Activated naive CD4-positive, alpha-beta T cell treated with anti-CD3 and anti-CD28 coated beads, Interleukin-2, amount 50 U/mL, for 24 hours (primary cell): ENCODE measurements around the gene NRSN2.

ENCODE experiments used
- H3K27ac Mint-ChIP-seq: one replicate; pipeline ENCODE4 v1.8.0; 2021; ENCODE audit warnings: mild to moderate bottlenecking, mixed read lengths
- H3K27me3 Mint-ChIP-seq: one replicate; pipeline ENCODE4 v1.8.0; 2021; ENCODE audit warnings: mixed read lengths
- H3K36me3 Mint-ChIP-seq: one replicate; pipeline ENCODE4 v1.8.0; 2021; ENCODE audit warnings: mixed read lengths
- H3K4me1 Mint-ChIP-seq: one replicate; pipeline ENCODE4 v1.8.0; 2021; ENCODE audit warnings: mixed read lengths
- H3K4me3 Mint-ChIP-seq: one replicate; pipeline ENCODE4 v1.8.0; 2021; ENCODE audit warnings: mild to moderate bottlenecking, mixed read lengths
- H3K9me3 Mint-ChIP-seq: one replicate; pipeline ENCODE4 v1.8.0; 2021; ENCODE audit warnings: mixed read lengths

NRSN2 gene

DNA sequence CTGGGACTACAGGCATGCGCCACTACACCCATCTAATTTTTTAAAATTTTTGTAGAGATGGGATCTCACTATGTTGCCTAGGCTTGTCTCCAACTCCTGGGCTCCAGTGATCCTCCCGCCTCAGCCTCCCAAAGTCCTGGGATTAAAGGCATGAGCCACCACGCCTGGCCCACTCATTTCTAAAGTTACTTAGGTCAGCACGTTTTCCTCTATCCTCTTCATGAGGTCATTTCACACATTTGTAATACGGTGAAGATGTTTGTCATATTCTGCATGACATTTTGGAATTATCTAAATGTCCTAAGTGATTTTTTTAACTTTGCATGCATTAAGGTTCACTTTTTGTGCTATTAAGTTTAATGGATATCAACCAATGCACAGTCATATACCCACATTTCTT lies 33.5 kb upstream of the NRSN2 start:
- H3K4me1 Mint-ChIP-seq = peaks cover 18% of the 10 kb centered on the region
- H3K27me3 Mint-ChIP-seq = no peaks in the 10 kb centered on the region
- H3K4me3 Mint-ChIP-seq = no peak overlapping the region
- no peaks in the 10 kb centered on the region for H3K9me3 Mint-ChIP-seq
- no peak overlapping the region for H3K27ac Mint-ChIP-seq
- peaks cover 2% of the 10 kb centered on the region for H3K36me3 Mint-ChIP-seq

DNA sequence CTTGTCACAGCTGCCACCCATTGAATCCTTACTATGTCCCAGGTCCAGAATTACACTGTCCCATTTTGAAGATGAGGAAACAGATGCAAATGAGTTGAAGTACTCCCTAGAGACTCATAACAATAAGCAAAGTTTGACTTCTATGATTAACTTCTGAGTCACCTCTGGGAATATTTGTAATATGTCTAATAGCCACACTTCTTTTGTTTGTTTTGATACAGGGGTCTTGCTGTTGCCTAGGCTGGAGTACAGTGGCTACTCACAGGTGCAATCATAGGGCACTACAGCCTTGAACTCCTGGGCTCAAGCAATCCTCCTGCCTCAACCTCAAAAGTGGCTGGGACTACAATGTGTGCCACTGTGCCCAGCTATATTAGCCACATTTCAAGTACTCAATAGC lies 33.0 kb upstream of the NRSN2 start:
- Mint-ChIP-seq H3K4me3 (no peak overlapping the region), H3K4me1 (peaks cover 18% of the 10 kb centered on the region), H3K9me3 (no peaks in the 10 kb centered on the region), H3K27me3 (no peaks in the 10 kb centered on the region), H3K27ac (no peak overlapping the region), H3K36me3 (peaks cover 2% of the 10 kb centered on the region)

DNA sequence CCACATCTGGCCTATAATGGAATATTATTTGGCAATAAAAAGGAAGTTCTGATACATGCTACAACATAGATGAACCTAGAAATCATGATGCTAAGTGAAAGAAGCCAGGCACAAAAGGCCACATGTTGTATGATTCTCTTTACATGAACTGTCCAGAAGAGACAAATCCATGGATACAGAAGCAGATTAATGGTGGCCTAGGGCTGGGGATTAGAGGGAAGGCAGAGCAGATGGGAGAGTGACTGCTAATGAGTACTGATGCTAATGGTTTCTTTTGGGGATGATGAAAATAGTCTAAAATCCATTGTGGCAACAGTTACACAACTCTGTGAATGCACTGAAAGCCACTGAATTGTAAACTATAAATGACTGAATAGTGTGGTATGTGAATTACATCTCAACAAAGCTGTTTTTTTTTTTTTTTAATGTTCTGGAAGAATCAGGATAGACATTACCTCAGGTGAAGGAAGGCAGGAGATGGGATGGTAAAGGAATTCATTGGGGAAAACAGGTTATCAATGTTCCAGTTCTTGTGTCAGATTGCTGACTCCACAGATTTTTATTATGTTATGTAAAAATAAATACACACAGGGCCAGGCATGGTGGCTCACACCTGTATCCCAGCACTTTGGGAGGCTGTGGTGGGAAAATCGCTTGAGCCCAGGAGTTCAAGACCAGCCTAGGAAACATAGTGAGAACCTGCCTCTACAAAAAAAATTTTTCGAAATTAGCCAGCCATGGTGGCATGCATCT lies 30.4 kb upstream of the NRSN2 start:
- H3K4me3 Mint-ChIP-seq = no peak overlapping the region
- H3K27ac Mint-ChIP-seq = no peak overlapping the region
- no peaks in the 10 kb centered on the region for H3K27me3 Mint-ChIP-seq
- H3K36me3 Mint-ChIP-seq = peaks cover 2% of the 10 kb centered on the region
- peaks cover 3% of the 10 kb centered on the region for H3K4me1 Mint-ChIP-seq
- no peaks in the 10 kb centered on the region for H3K9me3 Mint-ChIP-seq

DNA sequence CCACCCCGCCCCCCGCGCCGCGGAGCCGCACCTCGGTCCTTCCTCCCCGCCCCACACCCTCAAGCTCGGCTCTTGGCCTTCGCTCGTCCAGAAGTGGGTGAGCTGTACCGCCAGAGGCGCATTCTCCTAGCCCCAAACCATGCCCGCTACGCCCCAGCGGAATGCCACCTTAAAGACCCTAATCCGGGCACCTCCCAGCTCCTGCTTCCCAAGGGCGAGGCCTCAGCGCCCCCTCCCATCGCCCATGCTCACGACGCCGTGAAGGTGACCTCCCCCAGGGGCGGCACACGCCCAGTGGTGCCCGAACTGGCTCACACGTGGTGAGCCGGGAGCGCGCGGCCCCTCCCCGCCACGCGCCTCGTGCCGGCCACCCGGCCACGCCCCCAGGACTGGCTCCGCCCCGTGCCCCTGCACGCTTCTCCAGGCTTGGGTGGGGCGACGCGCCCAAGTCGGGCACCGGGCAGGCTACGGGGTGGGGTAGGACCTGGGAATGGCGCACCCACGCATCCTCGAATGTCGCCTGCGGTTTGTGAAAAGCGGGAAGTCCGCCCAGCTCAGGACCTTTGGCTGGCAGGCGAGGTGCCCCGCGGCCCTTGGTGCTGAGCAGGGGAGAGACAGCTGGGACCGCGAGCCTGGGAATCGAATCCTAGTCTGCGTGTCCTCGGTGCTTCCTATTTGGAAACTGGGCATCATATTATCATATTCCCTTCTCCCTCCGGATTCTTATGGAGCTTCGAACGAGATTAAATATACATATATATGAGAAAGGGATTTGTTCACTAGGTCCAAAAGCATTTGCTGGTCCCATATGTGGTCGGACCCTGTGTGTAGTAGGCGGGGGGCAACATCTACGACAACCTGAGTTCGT lies 22.5 kb upstream of the NRSN2 start:
- no peaks in the 10 kb centered on the region for H3K9me3 Mint-ChIP-seq
- H3K27ac Mint-ChIP-seq = peak overlapping the region; percentile 91
- H3K4me3 Mint-ChIP-seq = peak overlapping the region; percentile 89
- H3K4me1 Mint-ChIP-seq = peaks cover 16% of the 10 kb centered on the region
- no peaks in the 10 kb centered on the region for H3K27me3 Mint-ChIP-seq
- no peaks in the 10 kb centered on the region for H3K36me3 Mint-ChIP-seq

DNA sequence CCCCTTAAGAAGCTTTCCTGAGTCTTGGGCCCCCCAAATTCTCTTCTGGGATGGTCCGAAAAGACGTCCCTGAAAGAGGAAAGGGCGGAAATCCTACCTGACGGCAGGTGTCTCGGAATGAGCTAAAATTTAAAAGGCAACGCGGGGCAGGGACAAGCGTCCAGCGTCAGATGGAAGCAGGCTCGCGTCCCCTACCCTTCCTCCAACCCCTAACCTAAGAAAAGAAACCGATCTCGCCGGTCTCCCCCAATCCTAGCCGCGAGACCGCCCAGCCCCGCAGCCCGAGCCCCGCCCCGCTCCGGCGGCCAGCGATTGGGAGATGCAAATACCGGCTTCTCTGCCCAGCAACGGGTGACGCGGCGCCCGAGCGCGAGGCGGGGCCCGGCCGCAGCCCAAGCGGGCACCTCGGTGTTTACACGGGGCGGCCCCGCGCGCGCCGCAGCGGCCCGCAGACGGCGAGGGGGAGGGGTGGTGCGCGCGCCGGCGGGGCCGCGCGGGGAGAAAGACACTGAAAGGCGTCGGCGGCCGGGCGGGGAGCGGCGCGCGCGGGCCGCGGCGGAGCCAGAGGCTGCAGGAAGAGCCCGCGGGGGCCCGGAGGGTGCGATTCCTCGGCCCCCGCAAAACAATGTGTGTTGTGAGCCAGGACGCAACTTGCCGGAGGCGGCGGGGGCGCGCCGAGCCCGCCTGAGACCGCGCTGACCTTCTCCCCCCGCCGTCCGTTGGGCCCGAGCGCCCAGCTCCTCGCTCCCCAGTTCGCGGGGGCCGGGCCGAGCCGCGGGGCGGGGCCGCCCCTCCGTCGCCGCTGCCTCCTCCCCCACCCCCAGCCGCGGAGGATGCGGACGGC lies 21.6 kb upstream of the NRSN2 start, which contains the start of gene SOX12:
Gene SOX12, plus strand, starts transcription at position 508 of the 844 bp plus-strand sequence. CDS start 373 bp downstream, outside the sequence.
- Mint-ChIP-seq H3K4me1 (peaks cover 20% of the 10 kb centered on the region), H3K4me3 (peak within 1 kb of the TSS; percentile 89), H3K36me3 (no peaks in the 10 kb centered on the region), H3K27me3 (no peaks in the 10 kb centered on the region), H3K9me3 (no peaks in the 10 kb centered on the region), H3K27ac (peak within 1 kb of the TSS; percentile 51)

DNA sequence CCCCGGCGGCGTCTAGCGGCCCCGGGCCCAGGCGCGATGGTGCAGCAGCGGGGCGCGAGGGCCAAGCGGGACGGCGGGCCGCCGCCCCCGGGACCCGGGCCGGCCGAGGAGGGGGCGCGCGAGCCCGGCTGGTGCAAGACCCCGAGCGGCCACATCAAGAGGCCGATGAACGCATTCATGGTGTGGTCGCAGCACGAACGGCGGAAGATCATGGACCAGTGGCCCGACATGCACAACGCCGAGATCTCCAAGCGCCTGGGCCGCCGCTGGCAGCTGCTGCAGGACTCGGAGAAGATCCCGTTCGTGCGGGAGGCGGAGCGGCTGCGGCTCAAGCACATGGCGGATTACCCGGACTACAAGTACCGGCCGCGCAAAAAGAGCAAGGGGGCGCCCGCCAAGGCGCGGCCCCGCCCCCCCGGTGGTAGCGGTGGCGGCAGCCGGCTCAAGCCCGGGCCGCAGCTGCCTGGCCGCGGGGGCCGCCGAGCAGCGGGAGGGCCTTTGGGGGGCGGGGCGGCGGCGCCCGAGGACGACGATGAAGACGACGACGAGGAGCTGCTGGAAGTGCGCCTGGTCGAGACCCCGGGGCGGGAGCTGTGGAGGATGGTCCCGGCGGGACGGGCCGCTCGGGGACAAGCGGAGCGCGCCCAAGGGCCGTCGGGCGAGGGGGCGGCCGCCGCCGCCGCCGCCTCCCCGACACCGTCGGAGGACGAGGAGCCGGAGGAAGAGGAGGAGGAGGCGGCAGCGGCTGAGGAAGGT lies 20.8 kb upstream of the NRSN2 start:
- Mint-ChIP-seq H3K27me3 (no peaks in the 10 kb centered on the region), H3K36me3 (no peaks in the 10 kb centered on the region), H3K4me1 (peaks cover 25% of the 10 kb centered on the region), H3K4me3 (peak overlapping the region; percentile 79), H3K27ac (peak overlapping the region; percentile 41), H3K9me3 (no peaks in the 10 kb centered on the region)

DNA sequence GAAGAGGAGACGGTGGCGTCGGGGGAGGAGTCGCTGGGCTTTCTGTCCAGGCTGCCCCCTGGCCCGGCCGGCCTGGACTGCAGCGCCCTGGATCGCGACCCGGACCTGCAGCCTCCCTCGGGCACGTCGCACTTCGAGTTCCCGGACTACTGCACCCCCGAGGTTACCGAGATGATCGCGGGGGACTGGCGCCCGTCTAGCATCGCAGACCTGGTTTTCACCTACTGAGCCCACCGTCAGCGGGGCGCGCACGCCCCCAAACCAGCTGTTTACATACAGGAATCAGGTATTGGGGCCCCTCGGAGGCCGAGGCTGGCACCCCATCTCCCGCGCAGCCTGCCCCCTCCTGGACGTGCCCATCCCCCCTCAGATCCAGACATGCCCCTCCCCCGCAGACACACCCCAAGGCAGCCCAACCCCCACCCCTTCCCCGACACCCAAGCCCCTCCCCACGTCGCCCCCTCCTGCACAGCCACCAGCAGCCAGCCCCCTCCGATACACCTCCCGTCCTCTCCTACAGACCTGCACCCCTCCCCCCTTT lies 20.2 kb upstream of the NRSN2 start:
- H3K4me1 Mint-ChIP-seq = peaks cover 25% of the 10 kb centered on the region
- no peaks in the 10 kb centered on the region for H3K9me3 Mint-ChIP-seq
- H3K36me3 Mint-ChIP-seq = no peaks in the 10 kb centered on the region
- no peaks in the 10 kb centered on the region for H3K27me3 Mint-ChIP-seq
- peak overlapping the region; percentile 71 for H3K4me3 Mint-ChIP-seq
- peak overlapping the region; percentile 74 for H3K27ac Mint-ChIP-seq

DNA sequence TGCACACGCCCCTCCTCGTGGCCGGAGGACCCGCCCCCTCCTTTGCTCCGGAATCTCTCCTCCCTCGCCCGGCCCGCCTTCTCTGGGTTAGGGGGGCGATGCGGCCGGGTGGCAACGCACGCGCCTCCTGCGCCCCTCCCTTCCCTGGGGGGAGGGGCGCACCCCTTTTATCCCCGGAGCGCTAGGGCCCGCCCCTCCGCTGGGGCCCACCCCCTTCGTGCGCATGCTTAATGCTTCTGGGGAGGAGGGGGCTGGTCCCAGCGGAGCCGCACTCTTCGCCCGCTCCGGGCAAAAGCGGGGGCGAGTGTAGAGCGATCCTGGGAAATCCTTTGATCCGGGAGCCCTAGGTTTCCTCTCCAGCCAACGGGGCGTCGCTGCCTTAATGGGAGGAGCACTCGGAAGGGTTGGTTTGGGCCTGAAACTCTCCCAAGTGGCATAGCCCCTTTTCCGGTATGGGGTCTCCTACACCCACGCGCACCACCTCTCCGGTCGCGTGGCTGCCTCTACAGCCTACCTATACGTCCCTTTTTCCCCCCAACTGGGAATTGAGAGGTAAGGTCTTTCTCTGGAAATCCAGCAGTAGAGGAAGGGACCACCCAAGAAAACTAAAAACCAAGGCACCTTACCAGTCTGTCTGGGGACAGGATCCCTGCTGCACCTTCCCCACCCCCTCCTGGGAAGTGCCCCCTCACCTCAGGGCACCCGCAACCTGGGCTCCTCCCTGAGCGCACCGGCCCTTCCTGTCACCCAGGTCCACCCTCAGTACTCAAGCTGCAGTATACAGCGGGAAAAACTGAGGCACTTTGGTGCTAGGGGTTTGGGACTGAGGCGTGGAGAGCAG lies 19.5 kb upstream of the NRSN2 start:
- Mint-ChIP-seq H3K4me3 (peak overlapping the region; percentile 23), H3K9me3 (no peaks in the 10 kb centered on the region), H3K27me3 (no peaks in the 10 kb centered on the region), H3K36me3 (no peaks in the 10 kb centered on the region), H3K27ac (no peak overlapping the region), H3K4me1 (peaks cover 25% of the 10 kb centered on the region)

DNA sequence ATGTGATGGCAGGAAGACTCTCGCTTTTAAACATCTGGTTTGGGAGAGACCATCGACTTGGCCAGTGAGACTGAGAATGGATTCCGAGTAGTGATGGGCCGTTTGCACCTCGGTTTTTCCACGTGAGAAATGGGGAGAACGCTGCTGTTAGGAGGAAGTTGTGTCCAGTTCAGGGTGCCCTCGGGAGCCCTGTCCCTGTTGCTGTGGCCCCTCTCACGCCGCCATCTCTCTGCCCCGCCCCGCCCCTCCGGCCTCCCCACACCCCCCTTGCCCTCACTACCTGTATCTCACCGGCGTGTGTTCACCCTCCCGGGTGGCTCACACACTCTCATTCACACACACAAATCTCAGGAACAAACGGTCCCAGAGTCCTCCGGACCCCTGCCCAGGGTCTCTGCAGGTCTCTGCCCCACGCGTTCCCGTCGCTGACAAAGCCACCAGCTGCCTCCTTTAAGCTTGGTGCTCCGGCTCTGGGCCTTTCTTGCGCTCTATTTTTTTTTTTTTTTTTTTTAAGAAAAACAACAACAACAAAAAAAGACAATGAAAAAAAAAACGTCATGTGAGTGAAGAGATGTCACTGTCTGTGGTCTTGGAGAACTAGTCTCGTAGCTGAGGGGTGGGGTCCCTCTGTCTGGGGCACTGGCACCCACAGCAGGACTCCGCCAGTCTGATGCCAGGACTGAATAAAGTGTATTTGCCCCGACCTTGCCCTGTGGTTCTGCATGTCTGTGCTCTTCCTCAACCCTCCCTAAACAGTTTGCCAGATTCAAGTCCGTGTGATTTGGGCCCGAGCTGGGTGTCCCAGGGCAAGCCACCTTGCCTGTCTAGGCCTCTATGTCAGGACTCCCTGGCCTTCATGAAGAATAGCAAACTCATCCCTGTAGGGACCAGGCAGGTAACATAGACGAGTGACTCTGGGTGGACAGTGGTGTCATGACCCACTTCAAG lies 18.6 kb upstream of the NRSN2 start:
- Mint-ChIP-seq H3K4me3 (peak overlapping the region; percentile 23), H3K27ac (no peak overlapping the region), H3K4me1 (peaks cover 25% of the 10 kb centered on the region), H3K9me3 (no peaks in the 10 kb centered on the region), H3K36me3 (no peaks in the 10 kb centered on the region), H3K27me3 (no peaks in the 10 kb centered on the region)

DNA sequence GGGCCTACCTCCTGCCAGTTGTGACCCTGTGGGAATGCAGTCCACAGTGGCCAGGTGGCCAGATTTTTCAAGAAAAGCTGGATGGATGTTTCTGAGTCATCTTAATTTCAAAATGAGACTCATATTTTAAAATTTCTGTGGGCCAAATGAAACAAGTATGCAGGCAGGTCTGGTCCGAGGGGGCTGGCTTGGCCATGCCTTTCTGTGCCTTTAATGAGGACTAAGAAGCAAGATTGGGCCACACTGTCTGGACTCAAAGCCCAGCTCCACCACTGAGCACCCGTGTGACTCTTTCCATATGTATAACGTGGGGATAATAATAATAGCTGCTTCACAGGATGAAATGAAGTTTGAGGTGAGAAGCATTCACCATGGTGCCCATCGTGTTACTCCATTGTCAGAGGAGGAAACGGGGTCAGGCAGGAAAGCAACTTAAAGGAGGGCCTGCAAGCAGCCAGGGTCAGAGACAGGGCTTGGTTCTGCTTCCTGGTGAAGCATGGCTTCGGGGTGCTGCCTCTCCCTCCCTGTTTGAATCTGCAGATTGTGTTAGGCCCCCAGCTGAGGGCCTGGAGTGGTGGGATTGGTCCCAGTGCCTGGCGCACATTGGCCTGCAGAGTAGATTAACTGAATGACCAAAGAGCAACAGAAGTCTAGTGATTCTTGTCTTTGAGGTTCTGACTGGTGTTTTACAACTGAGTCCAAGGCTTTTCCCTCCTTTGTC lies 17.8 kb upstream of the NRSN2 start:
- no peaks in the 10 kb centered on the region for H3K9me3 Mint-ChIP-seq
- no peaks in the 10 kb centered on the region for H3K27me3 Mint-ChIP-seq
- H3K27ac Mint-ChIP-seq = peak overlapping the region; percentile 35
- H3K4me3 Mint-ChIP-seq = no peak overlapping the region
- H3K36me3 Mint-ChIP-seq = no peaks in the 10 kb centered on the region
- H3K4me1 Mint-ChIP-seq = peaks cover 21% of the 10 kb centered on the region

DNA sequence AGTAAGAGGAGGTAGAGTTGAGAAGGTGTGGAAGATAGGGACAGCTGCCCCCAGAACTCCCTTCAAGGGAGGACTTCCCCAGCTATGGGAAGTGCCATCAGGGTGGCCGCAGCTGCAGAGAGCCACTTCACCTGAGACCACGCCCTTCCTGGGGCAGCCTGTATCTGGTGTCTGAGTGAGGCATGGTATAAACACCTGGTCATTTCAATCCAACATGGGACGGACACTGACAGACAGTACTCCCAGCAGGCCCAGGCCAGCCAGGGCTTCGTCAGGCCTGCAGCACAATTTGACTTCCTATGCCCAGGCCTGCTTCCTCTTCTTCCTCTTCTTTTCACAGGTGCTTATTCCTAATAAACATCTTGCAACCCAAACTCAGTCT lies 17.1 kb upstream of the NRSN2 start:
- Mint-ChIP-seq H3K36me3 (no peaks in the 10 kb centered on the region), H3K4me3 (no peak overlapping the region), H3K4me1 (peaks cover 21% of the 10 kb centered on the region), H3K27ac (no peak overlapping the region), H3K27me3 (no peaks in the 10 kb centered on the region), H3K9me3 (no peaks in the 10 kb centered on the region)

DNA sequence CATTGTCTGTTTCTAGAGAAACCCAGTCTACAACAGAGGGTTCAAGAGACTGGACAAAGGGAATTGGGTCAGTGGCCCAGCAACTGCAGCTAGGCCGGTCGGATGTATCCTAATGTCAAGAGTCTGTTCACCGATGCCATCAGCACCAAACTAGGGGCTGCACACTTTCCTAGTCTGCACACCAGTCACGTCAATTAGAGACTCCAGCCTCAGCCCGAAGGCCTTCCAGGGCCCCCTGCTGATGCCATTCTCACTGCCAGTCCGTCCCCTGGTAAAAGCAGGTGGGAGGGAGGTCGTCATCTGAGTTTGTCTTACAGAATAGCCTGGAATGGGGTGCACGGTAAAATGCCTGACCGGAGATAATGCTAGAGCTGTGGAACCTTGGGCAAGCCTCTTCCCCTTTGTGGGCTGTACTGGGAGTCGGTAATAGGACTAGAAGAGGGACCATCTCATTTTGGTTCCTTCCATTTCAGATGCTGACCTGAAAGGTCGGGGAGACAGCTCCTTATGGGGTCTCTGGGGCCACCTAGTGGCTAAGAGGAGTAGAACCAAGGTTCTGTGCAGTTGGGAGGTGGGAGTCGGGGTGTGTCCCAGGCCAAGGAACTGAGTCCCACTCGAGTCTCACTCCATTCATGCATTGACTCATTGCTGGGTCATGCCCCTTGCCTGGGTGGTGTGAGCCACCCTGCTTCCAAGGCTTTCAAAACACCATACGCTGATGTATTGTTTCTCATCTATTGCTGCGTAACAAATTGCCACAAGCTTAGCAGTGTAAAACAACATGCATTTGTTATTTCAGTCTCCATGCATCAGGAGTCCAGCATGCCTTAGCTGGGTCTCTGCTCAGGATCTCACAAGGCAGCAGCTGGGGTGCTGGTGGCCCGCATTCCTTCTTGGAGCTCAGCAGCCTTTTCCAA lies 16.4 kb upstream of the NRSN2 start:
- H3K27me3 Mint-ChIP-seq = no peaks in the 10 kb centered on the region
- no peaks in the 10 kb centered on the region for H3K36me3 Mint-ChIP-seq
- peak overlapping the region; percentile 12 for H3K27ac Mint-ChIP-seq
- peaks cover 21% of the 10 kb centered on the region for H3K4me1 Mint-ChIP-seq
- no peak overlapping the region for H3K4me3 Mint-ChIP-seq
- H3K9me3 Mint-ChIP-seq = no peaks in the 10 kb centered on the region
